ENCODE measurements around the gene CCDC33. TPM values are rescaled to one million over a fixed set of nuclear protein-coding genes. Genes with fewer than 3 reads are reported as not detected.

Gene CCDC33
- polyA plus RNA-seq, 1 experiment, result not detected

DNA sequence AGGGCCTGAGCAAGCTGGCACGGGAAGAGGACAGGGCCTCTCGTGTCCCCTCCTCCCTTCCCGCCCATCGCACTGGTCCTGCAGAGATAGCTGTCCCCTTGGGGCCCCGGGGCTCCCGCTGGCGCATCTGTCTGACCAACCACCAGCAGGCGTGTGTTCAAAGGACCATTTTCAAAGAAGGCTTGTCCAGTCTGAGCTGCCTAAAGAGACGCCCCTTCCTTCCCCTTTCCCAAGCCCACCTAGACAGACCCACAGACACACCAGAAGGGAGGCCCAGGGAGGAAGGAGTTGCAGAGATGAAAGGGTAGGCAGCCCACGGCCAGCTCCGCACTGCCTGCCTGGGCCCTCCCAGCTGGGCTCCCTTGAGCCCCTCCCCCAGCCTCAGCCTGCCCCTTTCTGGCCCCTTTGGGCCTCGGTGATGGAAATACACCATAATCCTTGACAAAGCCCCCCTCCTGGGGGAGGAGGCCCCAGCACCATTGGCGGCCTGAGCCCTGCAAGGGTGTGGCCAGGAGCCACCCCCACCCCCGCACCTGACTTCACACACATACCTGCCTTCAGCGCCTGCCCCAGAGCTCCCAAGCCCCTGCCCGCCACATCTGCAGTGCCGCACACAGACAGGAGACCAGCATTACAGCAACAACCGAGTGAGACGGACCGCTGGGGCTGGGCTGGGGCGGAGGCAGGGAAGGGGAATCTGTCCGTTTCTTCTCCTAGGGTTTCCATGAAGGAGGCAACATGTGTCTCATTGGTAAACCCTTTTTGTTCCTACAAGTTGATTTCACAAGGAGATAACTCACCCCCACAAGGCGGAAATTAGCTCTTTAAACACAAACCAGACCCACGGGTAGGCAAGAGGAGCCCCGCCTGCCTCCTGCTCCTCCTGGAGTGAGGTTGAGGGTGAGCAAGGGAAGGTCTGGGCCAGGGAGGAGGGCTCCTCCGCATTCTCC is 33.4 kb upstream of the CCDC33 start, which contains the start of gene STRA6:
STRA6 (minus strand) TSS at position 336 of the 950 bp plus-strand sequence. CDS start 520 bp downstream, outside the sequence.
- no peak for DNase-seq (ENCODE audit: low read depth, low spot score)
- Histone ChIP-seq H3K9me3 (ENCODE audit: control insufficient read depth, insufficient read depth, low read length) (no peaks in the 10 kb centered on the region; the same call in 1 of the 2 replicates), H3K27ac (ENCODE audit: low read depth, low read length) (no peak within 1 kb of the TSS), H3K27me3 (ENCODE audit: control insufficient read depth, insufficient read depth, low read length) (peaks cover 4% of the 10 kb centered on the region), H3K4me3 (ENCODE audit: low read depth, low read length) (no peak within 1 kb of the TSS)
- ChIA-PET POLR2A (no interaction called here), CTCF (no interaction called here)
- TF ChIP-seq, protein P1, sequence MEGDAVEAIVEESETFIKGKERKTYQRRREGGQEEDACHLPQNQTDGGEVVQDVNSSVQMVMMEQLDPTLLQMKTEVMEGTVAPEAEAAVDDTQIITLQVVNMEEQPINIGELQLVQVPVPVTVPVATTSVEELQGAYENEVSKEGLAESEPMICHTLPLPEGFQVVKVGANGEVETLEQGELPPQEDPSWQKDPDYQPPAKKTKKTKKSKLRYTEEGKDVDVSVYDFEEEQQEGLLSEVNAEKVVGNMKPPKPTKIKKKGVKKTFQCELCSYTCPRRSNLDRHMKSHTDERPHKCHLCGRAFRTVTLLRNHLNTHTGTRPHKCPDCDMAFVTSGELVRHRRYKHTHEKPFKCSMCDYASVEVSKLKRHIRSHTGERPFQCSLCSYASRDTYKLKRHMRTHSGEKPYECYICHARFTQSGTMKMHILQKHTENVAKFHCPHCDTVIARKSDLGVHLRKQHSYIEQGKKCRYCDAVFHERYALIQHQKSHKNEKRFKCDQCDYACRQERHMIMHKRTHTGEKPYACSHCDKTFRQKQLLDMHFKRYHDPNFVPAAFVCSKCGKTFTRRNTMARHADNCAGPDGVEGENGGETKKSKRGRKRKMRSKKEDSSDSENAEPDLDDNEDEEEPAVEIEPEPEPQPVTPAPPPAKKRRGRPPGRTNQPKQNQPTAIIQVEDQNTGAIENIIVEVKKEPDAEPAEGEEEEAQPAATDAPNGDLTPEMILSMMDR (IDR thresholded peaks at IDR 0.05; ENCODE audit: low read depth, low read length), result no peak

DNA sequence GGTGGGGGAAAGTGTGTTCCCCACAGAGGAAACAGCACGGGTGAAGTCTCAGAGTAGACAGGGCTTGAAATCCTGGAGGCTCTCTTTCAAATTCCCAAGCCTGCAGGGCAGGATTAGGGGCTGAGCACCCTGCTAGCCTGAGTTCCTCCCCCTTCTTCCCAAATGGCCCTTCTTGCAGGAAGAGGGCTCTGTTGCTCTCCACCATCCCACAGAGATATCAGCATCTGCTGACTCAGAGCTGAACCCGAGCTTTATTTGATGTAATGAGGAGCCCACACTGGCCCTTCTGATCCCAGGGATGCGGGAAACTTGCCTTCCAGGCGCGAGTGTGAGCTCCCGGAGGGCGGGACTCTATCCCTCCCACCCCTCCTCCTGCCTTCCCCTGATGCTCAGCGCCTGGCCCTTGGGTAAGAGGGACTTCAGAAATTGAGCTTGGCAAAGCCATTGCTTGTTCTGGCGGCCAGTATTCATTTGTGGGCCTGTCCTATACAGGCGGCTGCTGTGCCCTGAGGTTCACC is 32.2 kb upstream of the CCDC33 start:
- CTCF ChIA-PET, result interaction anchor here (0.8 kb wide), 1 partner anchor 150 kb away, joined by 3 read pairs; no protein-coding TSS in a partner anchor

DNA sequence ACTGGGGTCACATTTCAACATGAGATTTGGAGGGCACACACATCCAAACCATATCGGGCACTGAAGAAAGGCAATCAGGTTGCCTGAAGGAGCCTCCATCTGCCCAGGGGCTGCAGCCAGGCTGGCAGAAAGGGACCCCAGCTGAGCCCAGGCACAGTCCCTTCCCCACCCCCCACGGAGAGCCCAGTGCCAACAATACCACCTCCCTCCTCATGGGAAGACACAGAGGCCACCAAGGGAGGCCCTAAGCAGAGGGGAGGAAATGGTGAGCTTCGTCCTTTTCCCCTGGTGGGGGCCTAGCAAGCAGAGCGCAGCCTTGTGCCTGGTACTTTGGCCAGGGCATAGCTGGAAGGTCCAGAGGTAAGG is 30.6 kb upstream of the CCDC33 start:
- CTCF ChIA-PET, result no interaction called here
- POLR2A ChIA-PET, result no interaction called here
- H3K27me3 ChIP-seq (ENCODE audit: control insufficient read depth, insufficient read depth, low read length), result peaks cover 4% of the 10 kb centered on the region
- H3K9me3 ChIP-seq (ENCODE audit: control insufficient read depth, insufficient read depth, low read length), result no peaks in the 10 kb centered on the region
- TF ChIP-seq, protein P1 (IDR thresholded peaks at IDR 0.05; ENCODE audit: low read depth, low read length), result no peak
- no peak overlapping the region for H3K4me3 ChIP-seq (ENCODE audit: low read depth, low read length)
- H3K27ac ChIP-seq (ENCODE audit: low read depth, low read length), result no peak overlapping the region
- DNase-seq (ENCODE audit: low read depth, low spot score), result no peak

More for the DNA sequence above, 32.2 kb upstream of the CCDC33 start:
- TF ChIP-seq, protein P1 (IDR thresholded peaks at IDR 0.05; ENCODE audit: low read depth, low read length), result 0 out of 2 replicates have a peak, but pooled peaks have one; percentile 3
- POLR2A ChIA-PET, result no interaction called here
- H3K4me3 ChIP-seq (ENCODE audit: low read depth, low read length), result no peak overlapping the region
- no peak for DNase-seq (ENCODE audit: low read depth, low spot score)
- no peaks in the 10 kb centered on the region; the same call in 1 of the 2 replicates for H3K9me3 ChIP-seq (ENCODE audit: control insufficient read depth, insufficient read depth, low read length)
- peaks cover 4% of the 10 kb centered on the region for H3K27me3 ChIP-seq (ENCODE audit: control insufficient read depth, insufficient read depth, low read length)
- peak overlapping the region; percentile 47 for H3K27ac ChIP-seq (ENCODE audit: low read depth, low read length)

DNA sequence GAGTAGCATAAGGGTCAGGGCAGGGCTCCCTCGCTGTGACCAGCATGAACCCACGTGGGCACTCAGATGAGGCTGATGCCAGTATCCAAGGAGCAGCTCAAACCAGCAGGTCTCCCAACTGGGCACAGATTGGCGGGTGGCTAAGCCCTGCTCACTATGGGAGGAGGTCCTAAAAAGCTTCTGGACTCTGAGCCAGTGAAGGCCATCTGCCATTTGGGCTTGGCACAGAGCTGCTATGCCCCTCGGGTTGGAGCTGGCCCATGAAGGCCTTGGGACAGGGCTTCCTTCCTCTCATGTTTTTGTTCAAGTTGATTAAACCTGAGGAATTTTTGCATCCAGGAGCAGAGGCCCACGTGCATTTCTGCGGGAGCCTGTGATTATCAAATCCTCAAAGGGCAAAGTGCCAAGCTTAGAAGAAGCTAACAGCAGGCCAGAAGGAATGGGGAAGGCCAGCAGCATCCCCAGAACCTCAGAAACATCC is 29.3 kb upstream of the CCDC33 start:
- TF ChIP-seq, protein P1 (IDR thresholded peaks at IDR 0.05; ENCODE audit: low read depth, low read length), result no peak
- no peak for DNase-seq (ENCODE audit: low read depth, low spot score)
- Histone ChIP-seq H3K4me3 (ENCODE audit: low read depth, low read length) (no peak overlapping the region), H3K9me3 (ENCODE audit: control insufficient read depth, insufficient read depth, low read length) (no peaks in the 10 kb centered on the region), H3K27ac (ENCODE audit: low read depth, low read length) (no peak overlapping the region), H3K27me3 (ENCODE audit: control insufficient read depth, insufficient read depth, low read length) (peaks cover 6% of the 10 kb centered on the region)
- ChIA-PET POLR2A (interaction anchor here (0.6 kb wide), 1 partner anchor 15 kb away, joined by 4 read pairs; no protein-coding TSS in a partner anchor), CTCF (no interaction called here)

Data from AG04450 (cell line).